Measurements from ENCODE around the gene ZNF575. TPM values are rescaled to one million over a fixed set of nuclear protein-coding genes. Genes with fewer than 3 reads are reported as not detected.

ZNF575 gene
- total RNA-seq, 1 experiment from 2014 or later, result not detected

GRCh38 chr19:43569657-43570056 lies 36.7 kb downstream of the ZNF575 start:
- no peaks in the 10 kb centered on the region for H3K27me3 ChIP-seq (ENCODE audit: insufficient read depth, low read length)
- H3K4me1 Mint-ChIP-seq, result peaks cover 5 to 13% of the 10 kb centered on the region in 2 experiments; a peak in 3 of 4 replicates
- no peaks in the 10 kb centered on the region for H4K20me1 ChIP-seq (ENCODE audit: control insufficient read depth, insufficient read depth, insufficient read length)
- DNase-seq, result no peak
- no peak overlapping the region for H3K56ac ChIP-seq (ENCODE audit: insufficient read length, low read depth, low read length)
- no peak overlapping the region for H2BK15ac ChIP-seq (ENCODE audit: low read depth, low read length)
- no peak overlapping the region for H3K4me3 Mint-ChIP-seq
- no peaks in the 10 kb centered on the region for H3K4me1 ChIP-seq (ENCODE audit: insufficient read depth, low read length)
- no peak overlapping the region for H4K91ac ChIP-seq (ENCODE audit: insufficient read length, low read depth, low read length)
- no peaks in the 10 kb centered on the region; the same call in 1 of the 2 replicates for H3K79me2 ChIP-seq (ENCODE audit: insufficient read depth, low read length)
- H3K36me3 Mint-ChIP-seq (ENCODE audit: insufficient read depth in 1 of 3, low read depth in 3 of 3), result peaks cover 0 to 24% (median 18%) of the 10 kb centered on the region in 3 experiments; a peak in 6 of 7 replicates
- no peak for TF ChIP-seq CTCF (conservative IDR thresholded peaks at IDR 0.05)
- no peak overlapping the region for H3K14ac ChIP-seq (ENCODE audit: insufficient read depth, low read length)
- H2BK5ac ChIP-seq (ENCODE audit: insufficient read length, low read length), result no peak overlapping the region
- H3K4ac ChIP-seq (ENCODE audit: low read depth, low read length), result no peak overlapping the region
- peak overlapping the region; percentile 34 to 78 (median 62); a peak in 4 of 7 replicates for H3K27ac Mint-ChIP-seq
- no peak overlapping the region for H2AK5ac ChIP-seq (ENCODE audit: insufficient read length, low read length)
- H3K27ac ChIP-seq (ENCODE audit: insufficient read length, low read depth, low read length), result no peak overlapping the region
- H2BK120ac ChIP-seq (ENCODE audit: low read depth, low read length, poor library complexity, severe bottlenecking), result no peak overlapping the region
- H3K23ac ChIP-seq (ENCODE audit: insufficient read length, low read depth, low read length), result no peak overlapping the region
- WGBS (ENCODE audit: extremely low coverage, insufficient read length, low lambda C conversion rate), result no CpG with 5 or more reads among the region's 5 CpGs
- H2BK12ac ChIP-seq (ENCODE audit: insufficient read length, low read depth, low read length), result no peak overlapping the region
- no peaks in the 10 kb centered on the region for H3K9me3 ChIP-seq (ENCODE audit: control insufficient read depth, low read depth, low read length)
- no peak overlapping the region for H2AFZ ChIP-seq (ENCODE audit: low read length)
- H3K27me3 Mint-ChIP-seq (ENCODE audit: low read depth), result no peaks in the 10 kb centered on the region
- H3K4me2 ChIP-seq (ENCODE audit: insufficient read depth, insufficient read length, low read length), result no peak overlapping the region
- no peak overlapping the region for H3K9ac ChIP-seq (ENCODE audit: extremely low read depth, insufficient read length, low read length)
- H3T11ph ChIP-seq (ENCODE audit: low read length), result no peak overlapping the region
- no peak overlapping the region for H2BK20ac ChIP-seq (ENCODE audit: low read depth, low read length, poor library complexity, severe bottlenecking)
- H3K79me1 ChIP-seq (ENCODE audit: insufficient read depth, low read depth, low read length, poor library complexity, severe bottlenecking), result no peaks in the 10 kb centered on the region
- H3K18ac ChIP-seq (ENCODE audit: insufficient read length, low read depth, low read length), result no peak overlapping the region
- H4K5ac ChIP-seq (ENCODE audit: insufficient read length, low read depth, low read length), result no peak overlapping the region
- no peaks in the 10 kb centered on the region for H3K9me3 Mint-ChIP-seq
- H4K8ac ChIP-seq (replicated peaks; ENCODE audit: insufficient read length, low read depth, low read length), result no peak overlapping the region
- peaks cover under 1% of the 10 kb centered on the region for H3K23me2 ChIP-seq (ENCODE audit: insufficient read length, low read depth, low read length, poor library complexity, severe bottlenecking)
